Astrocyte (in vitro differentiated cells and primary cell): ENCODE data around the gene C19orf53. TPM values are rescaled to one million over a fixed set of nuclear protein-coding genes. Genes with fewer than 3 reads are reported as not detected.

Experiments used
- DNase-seq: peaks from one replicate; pipeline ENCODE4 v3.0.0-alpha.2; 2010; ENCODE audit warnings: low read depth
- FAIRE-seq: peaks from 2 replicates; lab custom pipeline; 2011; peaks lifted over from hg19 to GRCh38; lab: Jason Lieb, UNC
- H2AFZ ChIP-seq: 2 replicates; pipeline ENCODE4 v1.6.0; 2012; ENCODE audit warnings: low read depth, low read length, inconsistent platforms
- H3K27ac ChIP-seq: 2 replicates; pipeline ENCODE4 v1.5.1; 2011; ENCODE audit warnings: low read depth, low read length, inconsistent platforms
- H3K27me3 ChIP-seq: 2 replicates; pipeline ENCODE4 v1.6.0; 2011; ENCODE audit warnings: low read length, inconsistent platforms; ENCODE audit not compliant: insufficient read depth
- H3K36me3 ChIP-seq: 2 replicates; pipeline ENCODE4 v1.5.1; 2011; ENCODE audit warnings: low read length, inconsistent platforms; ENCODE audit not compliant: insufficient read depth
- H3K4me1 ChIP-seq: 2 replicates; pipeline ENCODE4 v1.5.1; 2011; ENCODE audit warnings: low read length, inconsistent platforms; ENCODE audit not compliant: insufficient read depth
- H3K4me2 ChIP-seq: 2 replicates; pipeline ENCODE4 v1.6.0; 2012; ENCODE audit warnings: low read length, inconsistent platforms
- H3K4me3 ChIP-seq: 2 replicates; pipeline ENCODE4 v1.5.1; 2011; ENCODE audit warnings: low read depth, mild to moderate bottlenecking, low read length, inconsistent platforms; ENCODE audit not compliant: insufficient read depth
- H3K79me2 ChIP-seq: 2 replicates; pipeline ENCODE4 v1.6.0; 2012; ENCODE audit warnings: mild to moderate bottlenecking, low read length, inconsistent platforms; ENCODE audit not compliant: insufficient read depth
- H3K9ac ChIP-seq: 2 replicates; pipeline ENCODE4 v1.6.0; 2012; ENCODE audit warnings: mild to moderate bottlenecking, low read length, inconsistent platforms
- H3K9me3 ChIP-seq: 2 replicates; pipeline ENCODE4 v1.5.1; 2012; ENCODE audit warnings: low read depth, mild to moderate bottlenecking, low read length, inconsistent platforms; ENCODE audit not compliant: insufficient read depth
- H4K20me1 ChIP-seq: 2 replicates; pipeline ENCODE4 v1.6.0; 2012; ENCODE audit warnings: low read length, inconsistent platforms; ENCODE audit not compliant: insufficient read depth
- H3K27ac Mint-ChIP-seq: one replicate; pipeline ENCODE4 v1.8.0; 2021; ENCODE audit warnings: mild to moderate bottlenecking, mixed read lengths; ENCODE audit not compliant: unreplicated experiment
- H3K27me3 Mint-ChIP-seq: one replicate; pipeline ENCODE4 v1.8.0; 2021; ENCODE audit warnings: low read depth, mixed read lengths; ENCODE audit not compliant: unreplicated experiment
- H3K36me3 Mint-ChIP-seq: one replicate; pipeline ENCODE4 v1.8.0; 2021; ENCODE audit warnings: low read depth, mixed read lengths; ENCODE audit not compliant: unreplicated experiment
- H3K4me1 Mint-ChIP-seq: one replicate; pipeline ENCODE4 v1.8.0; 2021; ENCODE audit warnings: low read depth, mixed read lengths; ENCODE audit not compliant: unreplicated experiment
- H3K4me3 Mint-ChIP-seq: one replicate; pipeline ENCODE4 v1.8.0; 2021; ENCODE audit warnings: mild to moderate bottlenecking, moderate library complexity, mixed read lengths; ENCODE audit not compliant: unreplicated experiment
- H3K9me3 Mint-ChIP-seq: one replicate; pipeline ENCODE4 v1.8.0; 2021; ENCODE audit warnings: mild to moderate bottlenecking, mixed read lengths; ENCODE audit not compliant: unreplicated experiment
- CTCF ChIP-seq: IDR thresholded peaks from 2 replicates; pipeline ENCODE4 v1.5.1; 2011; ENCODE audit warnings: low read depth, mild to moderate bottlenecking, inconsistent platforms, low read length, moderate library complexity; ENCODE audit not compliant: insufficient read depth
- EZH2 ChIP-seq: IDR thresholded peaks from 2 replicates; pipeline ENCODE4 v1.6.1; 2012; ENCODE audit warnings: mild to moderate bottlenecking, low read length, inconsistent platforms; ENCODE audit not compliant: insufficient read depth
- total RNA-seq: library from RNA; stranded (reverse); gene quantifications from 2 replicates; pipeline ENCODE4 v1.2.1, GENCODE V29; 2021

Gene C19orf53
- total RNA-seq, 1 donor from 2014 or later, result 138 TPM

DNA sequence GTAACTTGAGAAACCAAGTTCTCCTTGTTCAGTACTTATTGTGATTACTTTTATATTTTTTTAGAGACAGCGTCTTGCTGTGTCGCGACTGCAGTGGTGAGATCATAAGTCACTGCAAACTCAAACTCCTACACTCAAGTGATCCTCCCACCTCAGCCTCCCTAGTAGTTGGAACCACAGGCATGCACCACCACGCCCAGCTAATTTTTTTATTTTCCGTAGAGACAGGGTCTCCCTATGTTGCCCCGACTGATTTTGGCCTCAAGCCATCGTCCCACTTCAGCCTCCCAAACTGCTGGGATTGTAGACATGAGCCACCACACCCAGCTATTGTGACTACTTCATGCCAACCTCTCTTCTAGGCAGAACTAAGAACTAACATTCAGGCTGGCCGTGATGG lies 8.3 kb downstream of the C19orf53 start:
- Histone ChIP-seq H3K79me2 (peaks cover 13% of the 10 kb centered on the region), H3K9me3 (no peaks in the 10 kb centered on the region), H3K4me3 (no peak overlapping the region), H4K20me1 (peaks cover 7% of the 10 kb centered on the region), H3K4me2 (no peak overlapping the region), H3K27me3 (no peaks in the 10 kb centered on the region), H3K36me3 (peaks cover 14% of the 10 kb centered on the region), H2AFZ (no peak overlapping the region), H3K4me1 (peaks cover 13% of the 10 kb centered on the region), H3K27ac (no peak overlapping the region), H3K9ac (no peak overlapping the region)
- H3K27ac Mint-ChIP-seq, result peak overlapping the region; percentile 53
- no peaks in the 10 kb centered on the region for H3K27me3 Mint-ChIP-seq
- H3K4me3 Mint-ChIP-seq, result no peak overlapping the region
- no peaks in the 10 kb centered on the region for H3K9me3 Mint-ChIP-seq
- DNase-seq (peak; percentile 53), FAIRE-seq (no peak)
- H3K36me3 Mint-ChIP-seq, result peaks cover 16% of the 10 kb centered on the region
- peaks cover 15% of the 10 kb centered on the region for H3K4me1 Mint-ChIP-seq
- TF ChIP-seq EZH2 (no peak), CTCF (no peak)

DNA sequence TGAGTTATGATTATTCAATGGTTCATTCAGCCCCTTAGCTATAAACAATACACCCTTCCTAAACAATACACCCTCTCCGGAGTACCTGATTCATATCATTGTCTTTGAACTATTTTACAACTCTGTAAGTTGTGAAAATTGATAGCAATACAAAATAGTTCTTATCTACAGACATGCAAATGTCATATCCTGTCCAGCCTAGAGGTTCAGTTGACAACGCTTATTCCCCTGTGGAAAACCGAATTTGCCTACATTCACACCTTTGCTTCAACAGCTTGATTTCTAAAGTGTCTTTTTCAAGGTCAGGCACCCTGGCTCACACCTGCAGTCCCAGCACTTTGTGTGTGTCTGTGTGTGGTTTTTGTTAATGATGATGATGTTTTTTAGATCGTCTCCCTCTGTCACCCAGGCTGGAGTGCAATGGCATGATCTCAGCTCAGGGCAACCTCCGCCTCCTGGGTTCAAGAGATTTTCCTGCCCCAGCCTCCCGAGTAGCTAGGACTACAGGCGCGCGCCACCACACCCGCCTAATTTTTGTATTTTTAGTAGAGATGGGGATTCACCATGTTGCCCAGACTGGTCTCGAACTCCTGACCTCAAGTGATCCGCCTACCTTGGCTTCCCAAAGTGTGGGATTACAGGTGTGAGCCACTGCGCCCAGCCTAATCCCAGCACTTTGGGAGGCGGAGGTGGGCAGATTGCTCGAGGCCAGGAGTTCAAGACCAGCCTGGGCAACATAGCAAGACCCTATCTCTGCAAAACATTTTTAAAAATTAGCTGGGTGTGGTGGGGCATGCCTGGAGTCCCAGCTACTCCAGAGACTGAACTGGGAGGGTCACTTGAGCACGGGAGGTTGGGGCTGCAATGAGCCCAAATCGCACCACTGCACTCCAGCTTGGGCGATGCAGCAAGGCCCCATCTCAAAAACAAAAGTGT lies 9.6 kb downstream of the C19orf53 start:
- peaks cover 7% of the 10 kb centered on the region for H3K36me3 ChIP-seq
- H3K27ac ChIP-seq, result no peak overlapping the region
- no peak overlapping the region for H3K4me3 ChIP-seq
- H4K20me1 ChIP-seq, result no peaks in the 10 kb centered on the region
- Mint-ChIP-seq H3K4me3 (peak overlapping the region; percentile 27), H3K27me3 (no peaks in the 10 kb centered on the region), H3K4me1 (peaks cover 15% of the 10 kb centered on the region), H3K27ac (peak overlapping the region; percentile 63), H3K9me3 (no peaks in the 10 kb centered on the region), H3K36me3 (peaks cover 6% of the 10 kb centered on the region)
- no peak overlapping the region for H3K9ac ChIP-seq
- H3K4me2 ChIP-seq, result no peak overlapping the region
- H3K27me3 ChIP-seq, result no peaks in the 10 kb centered on the region
- no peak for DNase-seq
- no peak overlapping the region for H2AFZ ChIP-seq
- no peak for TF ChIP-seq CTCF
- no peak for TF ChIP-seq EZH2
- H3K9me3 ChIP-seq, result no peaks in the 10 kb centered on the region
- H3K4me1 ChIP-seq, result peaks cover 26% of the 10 kb centered on the region
- H3K79me2 ChIP-seq, result peaks cover under 1% of the 10 kb centered on the region
- FAIRE-seq, result no peak
